ENCODE results near the gene SERPINB7.

Gene SERPINB7

DNA sequence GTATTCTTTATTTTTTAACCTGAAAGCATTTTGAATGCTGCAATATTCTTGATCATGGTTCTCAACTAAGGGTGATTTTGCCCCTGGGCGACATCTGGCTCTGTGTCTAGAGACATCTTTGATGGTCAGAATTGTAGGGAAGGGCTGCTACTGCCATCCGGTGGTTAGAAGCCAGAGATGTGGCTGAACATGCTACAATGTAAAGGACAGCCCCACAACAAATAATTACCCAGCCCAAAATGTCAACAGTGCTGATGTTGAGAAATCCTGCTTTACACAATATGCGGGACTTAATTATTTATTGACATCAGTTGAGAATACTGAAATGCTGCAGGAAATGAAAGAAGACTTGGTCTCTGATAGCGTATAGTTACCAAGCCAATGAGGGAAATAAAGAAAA, 74.8 kb downstream of the SERPINB7 start:
- DNase-seq, result peak in 2 of 3 experiments; percentile 77 to 94

- DNase-seq, result peak in 1 of 3 experiments; percentile 54
Observed at GRCh38 chr18:63850636-63851035, 75.4 kb downstream of the SERPINB7 start.
